OCI-LY1 (cell line): ENCODE data around the gene TIMM22.

Experiments
- H2AFZ ChIP-seq: fragments of 200-600 bp; sonication (generic), shearing (Covaris generic); 2 replicates; pipeline ENCODE4 v1.6.0; 2014; ENCODE audit warnings: antibody characterized with exemption, mild to moderate bottlenecking, low read length
- H3F3A ChIP-seq: fragments of 200-600 bp; sonication (generic), shearing (Covaris generic); 2 replicates; pipeline ENCODE4 v1.6.0; 2014; ENCODE audit warnings: mild to moderate bottlenecking, antibody characterized with exemption, low read length, moderate library complexity; ENCODE audit not compliant: insufficient read depth
- H3K27ac ChIP-seq: fragments of 200-600 bp; sonication (generic); 2 replicates; pipeline ENCODE4 v1.5.1; 2014; ENCODE audit warnings: low read length, mixed run types, mild to moderate bottlenecking, low read depth; ENCODE audit not compliant: poor library complexity, severe bottlenecking
- H3K27me3 ChIP-seq: fragments of 200-600 bp; sonication (generic); 2 replicates; pipeline ENCODE4 v1.6.0; 2014; ENCODE audit warnings: antibody characterized with exemption, mild to moderate bottlenecking, low read length, moderate library complexity; ENCODE audit not compliant: insufficient read depth
- H3K36me3 ChIP-seq: fragments of 200-600 bp; sonication (generic); 2 replicates; pipeline ENCODE4 v1.6.1; 2014; ENCODE audit warnings: mild to moderate bottlenecking, antibody characterized with exemption, low read length, moderate library complexity, mixed read lengths; ENCODE audit not compliant: insufficient read depth
- H3K4me1 ChIP-seq: fragments of 200-600 bp; sonication (generic); 2 replicates; pipeline ENCODE4 v1.5.1; 2014; ENCODE audit warnings: mild to moderate bottlenecking, low read length, moderate library complexity; ENCODE audit not compliant: insufficient read depth, severe bottlenecking
- H3K4me2 ChIP-seq: fragments of 200-600 bp; sonication (generic), shearing (Covaris generic); 2 replicates; pipeline ENCODE4 v1.6.1; 2014; ENCODE audit warnings: low read length
- H3K4me3 ChIP-seq: fragments of 200-600 bp; sonication (generic); 2 replicates; pipeline ENCODE4 v1.5.1; 2014; ENCODE audit warnings: low read length, low read depth, mild to moderate bottlenecking, mixed read lengths; ENCODE audit not compliant: poor library complexity, severe bottlenecking
- H3K79me2 ChIP-seq: fragments of 200-600 bp; shearing (Covaris generic); 2 replicates; pipeline ENCODE4 v1.6.1; 2016; ENCODE audit warnings: mixed run types, low read length, mixed read lengths; ENCODE audit not compliant: insufficient read depth
- H3K9ac ChIP-seq: fragments of 200-600 bp; sonication (generic), shearing (Covaris generic); 2 replicates; pipeline ENCODE4 v1.6.1; 2014; ENCODE audit warnings: mild to moderate bottlenecking, low read length, mixed read lengths
- H3K9me2 ChIP-seq: fragments of 200-600 bp; sonication (generic), shearing (Covaris generic); 2 replicates; pipeline ENCODE4 v1.6.1; 2014; ENCODE audit warnings: low read depth, mild to moderate bottlenecking, low read length, mixed read lengths
- H3K9me3 ChIP-seq: fragments of 200-600 bp; shearing (Covaris generic); 2 replicates; pipeline ENCODE4 v1.6.1; 2014; ENCODE audit warnings: low read length, mixed read lengths
- H4K20me1 ChIP-seq: fragments of 200-600 bp; sonication (generic), shearing (Covaris generic); 2 replicates; pipeline ENCODE4 v1.6.0; 2016; ENCODE audit warnings: mild to moderate bottlenecking, low read length; ENCODE audit not compliant: insufficient read depth
- EZH2 ChIP-seq: fragments of 200-600 bp; sonication (generic), shearing (Covaris generic); IDR thresholded peaks from 2 replicates; pipeline ENCODE4 v1.8.0; 2017; ENCODE audit warnings: borderline replicate concordance, mixed run types, mild to moderate bottlenecking, antibody characterized with exemption, low read length, moderate library complexity, mixed read lengths
- TF ChIP-seq, protein P1 (sequence below): fragments of 200-600 bp; sonication (generic), shearing (Covaris generic); IDR thresholded peaks from 2 replicates; pipeline ENCODE4 v1.5.1; 2017; ENCODE audit warnings: mild to moderate bottlenecking, antibody characterized with exemption, low read length, moderate library complexity, mixed read lengths

Gene TIMM22

DNA sequence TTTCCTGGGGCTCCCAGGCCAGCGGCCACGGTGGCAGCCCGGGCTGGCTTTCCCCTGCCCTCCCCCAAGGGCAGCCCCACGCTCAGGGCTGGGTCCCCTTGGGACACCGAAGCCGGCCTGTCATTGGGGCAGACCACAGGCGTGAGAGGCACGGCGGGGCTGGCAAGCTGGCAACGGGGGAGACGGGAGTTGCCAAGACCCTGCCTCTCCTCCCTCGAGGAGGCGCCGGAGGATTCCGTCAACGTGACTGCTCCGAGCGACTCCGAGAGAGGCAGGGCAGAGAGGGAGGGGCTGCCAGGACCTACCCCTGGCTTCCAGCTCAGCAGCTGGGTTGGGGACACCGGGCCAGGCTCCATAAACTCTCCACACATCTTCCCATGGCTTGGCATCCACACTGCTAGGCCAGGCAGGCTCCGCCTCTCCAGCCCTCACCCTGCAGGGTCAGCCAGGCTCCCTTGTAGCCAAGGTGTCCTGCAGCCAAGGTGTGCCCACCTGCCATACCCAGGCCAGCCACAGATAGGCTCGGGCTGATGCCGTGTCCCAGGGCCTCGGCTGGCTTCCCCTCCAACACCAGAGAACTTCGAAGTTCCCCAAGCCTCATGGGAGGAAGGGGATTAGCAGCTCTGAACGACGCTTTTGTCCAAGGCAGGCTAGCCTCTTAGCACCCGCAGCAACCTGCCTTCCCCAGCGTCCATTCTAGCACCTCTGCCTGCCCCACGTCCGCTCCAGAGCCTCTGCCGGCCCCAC lies 25.5 kb downstream of the TIMM22 start:
- H3K27me3 ChIP-seq, result no peaks in the 10 kb centered on the region
- no peak overlapping the region for H3K9ac ChIP-seq
- H3K9me2 ChIP-seq, result no peaks in the 10 kb centered on the region
- H3K4me2 ChIP-seq, result no peak overlapping the region
- H3K36me3 ChIP-seq, result no peaks in the 10 kb centered on the region
- no peak overlapping the region for H2AFZ ChIP-seq
- H3K9me3 ChIP-seq, result no peaks in the 10 kb centered on the region
- H3K4me1 ChIP-seq, result no peaks in the 10 kb centered on the region
- no peaks in the 10 kb centered on the region for H3F3A ChIP-seq
- H4K20me1 ChIP-seq, result no peaks in the 10 kb centered on the region
- no peak overlapping the region for H3K27ac ChIP-seq
- no peak overlapping the region for H3K4me3 ChIP-seq
- no peaks in the 10 kb centered on the region for H3K79me2 ChIP-seq
- no peak for TF ChIP-seq EZH2
- TF ChIP-seq, protein P1, sequence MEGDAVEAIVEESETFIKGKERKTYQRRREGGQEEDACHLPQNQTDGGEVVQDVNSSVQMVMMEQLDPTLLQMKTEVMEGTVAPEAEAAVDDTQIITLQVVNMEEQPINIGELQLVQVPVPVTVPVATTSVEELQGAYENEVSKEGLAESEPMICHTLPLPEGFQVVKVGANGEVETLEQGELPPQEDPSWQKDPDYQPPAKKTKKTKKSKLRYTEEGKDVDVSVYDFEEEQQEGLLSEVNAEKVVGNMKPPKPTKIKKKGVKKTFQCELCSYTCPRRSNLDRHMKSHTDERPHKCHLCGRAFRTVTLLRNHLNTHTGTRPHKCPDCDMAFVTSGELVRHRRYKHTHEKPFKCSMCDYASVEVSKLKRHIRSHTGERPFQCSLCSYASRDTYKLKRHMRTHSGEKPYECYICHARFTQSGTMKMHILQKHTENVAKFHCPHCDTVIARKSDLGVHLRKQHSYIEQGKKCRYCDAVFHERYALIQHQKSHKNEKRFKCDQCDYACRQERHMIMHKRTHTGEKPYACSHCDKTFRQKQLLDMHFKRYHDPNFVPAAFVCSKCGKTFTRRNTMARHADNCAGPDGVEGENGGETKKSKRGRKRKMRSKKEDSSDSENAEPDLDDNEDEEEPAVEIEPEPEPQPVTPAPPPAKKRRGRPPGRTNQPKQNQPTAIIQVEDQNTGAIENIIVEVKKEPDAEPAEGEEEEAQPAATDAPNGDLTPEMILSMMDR, result no peak

DNA sequence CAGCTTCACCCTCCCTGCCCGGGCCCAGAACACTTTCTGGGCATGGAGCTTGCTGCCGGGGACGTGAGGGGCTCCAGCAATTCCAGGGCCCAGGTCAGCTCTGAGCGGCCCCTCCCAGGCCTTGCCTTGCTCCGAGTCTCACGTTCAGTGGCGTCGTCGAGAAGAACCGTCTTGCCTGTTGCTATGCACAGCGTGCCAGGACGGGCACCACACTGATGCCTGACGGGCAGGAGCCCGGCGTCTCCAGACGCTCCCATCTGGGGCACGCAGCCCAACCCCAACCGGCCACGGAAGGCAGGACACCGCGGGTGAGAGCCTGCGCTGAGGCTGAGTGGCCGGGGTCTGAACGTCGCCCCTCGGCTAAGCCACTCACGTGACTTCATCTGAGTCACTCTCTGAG lies 27.1 kb downstream of the TIMM22 start:
- Histone ChIP-seq H3K27me3 (no peaks in the 10 kb centered on the region), H3K36me3 (no peaks in the 10 kb centered on the region), H3K9me3 (no peaks in the 10 kb centered on the region), H3F3A (no peaks in the 10 kb centered on the region), H3K4me2 (no peak overlapping the region), H3K27ac (no peak overlapping the region), H2AFZ (no peak overlapping the region), H3K79me2 (no peaks in the 10 kb centered on the region), H3K4me3 (no peak overlapping the region), H3K4me1 (no peaks in the 10 kb centered on the region), H3K9ac (no peak overlapping the region), H4K20me1 (no peaks in the 10 kb centered on the region), H3K9me2 (no peaks in the 10 kb centered on the region)
- TF ChIP-seq EZH2, result no peak
- TF ChIP-seq, protein P1, result no peak

DNA sequence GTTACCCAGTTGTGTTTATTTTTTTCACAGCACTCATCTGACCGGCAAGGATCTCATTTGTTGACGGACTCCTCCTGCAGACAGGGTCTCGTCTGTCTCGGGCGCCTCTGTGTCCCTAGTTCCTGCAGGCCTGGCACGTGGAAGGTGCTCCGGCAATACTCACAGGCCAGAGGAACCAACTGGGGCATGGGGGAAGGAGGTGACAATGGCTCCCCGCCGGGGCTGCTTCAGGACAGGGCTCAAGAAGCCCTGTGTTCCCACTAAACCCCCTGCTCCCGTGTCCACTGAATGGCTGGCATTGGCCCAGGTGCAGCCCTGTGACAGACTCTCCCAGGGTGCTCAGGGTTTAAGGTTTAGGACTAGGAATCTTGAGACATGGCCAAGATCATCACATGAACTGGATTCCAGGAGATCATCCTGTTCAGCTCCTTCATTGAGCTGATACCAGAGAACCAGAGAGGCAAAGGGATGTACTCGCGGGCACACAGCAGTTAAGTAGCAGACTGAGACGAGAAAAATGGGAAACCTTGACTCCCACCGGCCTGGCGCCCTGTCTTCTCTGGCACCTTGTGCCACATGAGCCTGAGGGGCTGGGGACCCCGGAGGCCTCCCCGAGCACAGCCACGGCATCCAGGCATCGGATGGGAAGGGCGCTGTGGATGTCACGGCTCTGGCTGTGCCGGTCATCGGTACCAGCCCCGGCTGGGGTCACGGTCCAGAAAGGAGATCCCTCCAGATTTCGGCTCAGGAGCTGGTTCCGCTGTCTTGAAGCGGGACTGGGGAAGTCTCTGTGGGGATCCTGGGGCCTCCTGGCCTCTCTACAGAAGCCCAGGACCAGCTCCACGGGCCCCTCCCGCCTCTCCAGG lies 29.0 kb downstream of the TIMM22 start:
- no peaks in the 10 kb centered on the region for H3K9me3 ChIP-seq
- H2AFZ ChIP-seq, result no peak overlapping the region
- no peak overlapping the region for H3K4me2 ChIP-seq
- no peak overlapping the region for H3K9ac ChIP-seq
- no peaks in the 10 kb centered on the region for H3K36me3 ChIP-seq
- H3K4me1 ChIP-seq, result no peaks in the 10 kb centered on the region
- H3F3A ChIP-seq, result no peaks in the 10 kb centered on the region
- no peaks in the 10 kb centered on the region for H3K79me2 ChIP-seq
- no peaks in the 10 kb centered on the region for H3K27me3 ChIP-seq
- H4K20me1 ChIP-seq, result no peaks in the 10 kb centered on the region
- no peak for TF ChIP-seq EZH2
- TF ChIP-seq, protein P1, result no peak
- no peak overlapping the region for H3K27ac ChIP-seq
- H3K9me2 ChIP-seq, result no peaks in the 10 kb centered on the region
- no peak overlapping the region for H3K4me3 ChIP-seq
